ENCODE data around the gene SLC22A17. TPM values are rescaled to one million over a fixed set of nuclear protein-coding genes. Genes with fewer than 3 reads are reported as not detected.

SLC22A17 gene
- total and polyA plus RNA-seq, 2 of the 13 experiments (the other 11 are each of a cell fraction or from before 2014, with no cell fraction given): 0.95 to 1.1 TPM

- TF ChIP-seq, protein P1, sequence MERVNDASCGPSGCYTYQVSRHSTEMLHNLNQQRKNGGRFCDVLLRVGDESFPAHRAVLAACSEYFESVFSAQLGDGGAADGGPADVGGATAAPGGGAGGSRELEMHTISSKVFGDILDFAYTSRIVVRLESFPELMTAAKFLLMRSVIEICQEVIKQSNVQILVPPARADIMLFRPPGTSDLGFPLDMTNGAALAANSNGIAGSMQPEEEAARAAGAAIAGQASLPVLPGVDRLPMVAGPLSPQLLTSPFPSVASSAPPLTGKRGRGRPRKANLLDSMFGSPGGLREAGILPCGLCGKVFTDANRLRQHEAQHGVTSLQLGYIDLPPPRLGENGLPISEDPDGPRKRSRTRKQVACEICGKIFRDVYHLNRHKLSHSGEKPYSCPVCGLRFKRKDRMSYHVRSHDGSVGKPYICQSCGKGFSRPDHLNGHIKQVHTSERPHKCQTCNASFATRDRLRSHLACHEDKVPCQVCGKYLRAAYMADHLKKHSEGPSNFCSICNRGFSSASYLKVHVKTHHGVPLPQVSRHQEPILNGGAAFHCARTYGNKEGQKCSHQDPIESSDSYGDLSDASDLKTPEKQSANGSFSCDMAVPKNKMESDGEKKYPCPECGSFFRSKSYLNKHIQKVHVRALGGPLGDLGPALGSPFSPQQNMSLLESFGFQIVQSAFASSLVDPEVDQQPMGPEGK (CRISPR knock-in tag; IDR thresholded peaks at IDR 0.05): 0 out of 2 replicates have a peak, but pooled peaks have one; percentile 19
- TF ChIP-seq TIGD3 (CRISPR knock-in tag; IDR thresholded peaks at IDR 0.05; ENCODE audit: borderline replicate concordance): no peak
- TF ChIP-seq HIVEP1 (CRISPR knock-in tag; IDR thresholded peaks at IDR 0.05): peak; percentile 40; the same call in 1 of the 2 replicates
- TF ChIP-seq, protein P2, sequence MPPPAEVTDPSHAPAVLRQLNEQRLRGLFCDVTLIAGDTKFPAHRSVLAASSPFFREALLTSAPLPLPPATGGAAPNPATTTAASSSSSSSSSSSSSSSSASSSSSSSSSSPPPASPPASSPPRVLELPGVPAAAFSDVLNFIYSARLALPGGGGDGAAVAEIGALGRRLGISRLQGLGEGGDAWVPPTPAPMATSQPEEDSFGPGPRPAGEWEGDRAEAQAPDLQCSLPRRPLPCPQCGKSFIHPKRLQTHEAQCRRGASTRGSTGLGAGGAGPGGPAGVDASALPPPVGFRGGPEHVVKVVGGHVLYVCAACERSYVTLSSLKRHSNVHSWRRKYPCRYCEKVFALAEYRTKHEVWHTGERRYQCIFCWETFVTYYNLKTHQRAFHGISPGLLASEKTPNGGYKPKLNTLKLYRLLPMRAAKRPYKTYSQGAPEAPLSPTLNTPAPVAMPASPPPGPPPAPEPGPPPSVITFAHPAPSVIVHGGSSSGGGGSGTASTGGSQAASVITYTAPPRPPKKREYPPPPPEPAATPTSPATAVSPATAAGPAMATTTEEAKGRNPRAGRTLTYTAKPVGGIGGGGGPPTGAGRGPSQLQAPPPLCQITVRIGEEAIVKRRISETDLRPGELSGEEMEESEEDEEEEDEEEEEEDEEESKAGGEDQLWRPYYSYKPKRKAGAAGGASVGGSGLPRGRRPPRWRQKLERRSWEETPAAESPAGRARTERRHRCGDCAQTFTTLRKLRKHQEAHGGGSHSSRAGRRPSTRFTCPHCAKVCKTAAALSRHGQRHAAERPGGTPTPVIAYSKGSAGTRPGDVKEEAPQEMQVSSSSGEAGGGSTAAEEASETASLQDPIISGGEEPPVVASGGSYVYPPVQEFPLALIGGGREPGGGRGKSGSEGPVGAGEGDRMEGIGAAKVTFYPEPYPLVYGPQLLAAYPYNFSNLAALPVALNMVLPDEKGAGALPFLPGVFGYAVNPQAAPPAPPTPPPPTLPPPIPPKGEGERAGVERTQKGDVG (CRISPR knock-in tag; IDR thresholded peaks at IDR 0.05; ENCODE audit: borderline replicate concordance): 0 out of 2 replicates have a peak, but pooled peaks have one; percentile 57
- TF ChIP-seq ZNF225 (CRISPR knock-in tag; IDR thresholded peaks at IDR 0.05): 0 out of 2 replicates have a peak, but pooled peaks have one; percentile 47
- TF ChIP-seq, protein P3, sequence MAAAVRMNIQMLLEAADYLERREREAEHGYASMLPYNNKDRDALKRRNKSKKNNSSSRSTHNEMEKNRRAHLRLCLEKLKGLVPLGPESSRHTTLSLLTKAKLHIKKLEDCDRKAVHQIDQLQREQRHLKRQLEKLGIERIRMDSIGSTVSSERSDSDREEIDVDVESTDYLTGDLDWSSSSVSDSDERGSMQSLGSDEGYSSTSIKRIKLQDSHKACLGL (CRISPR knock-in tag; IDR thresholded peaks at IDR 0.05): peak; percentile 40; the same call in 1 of the 2 replicates
- TF ChIP-seq ZNF362 (CRISPR knock-in tag; IDR thresholded peaks at IDR 0.05; ENCODE audit: borderline replicate concordance): no peak
- TF ChIP-seq, protein P4, sequence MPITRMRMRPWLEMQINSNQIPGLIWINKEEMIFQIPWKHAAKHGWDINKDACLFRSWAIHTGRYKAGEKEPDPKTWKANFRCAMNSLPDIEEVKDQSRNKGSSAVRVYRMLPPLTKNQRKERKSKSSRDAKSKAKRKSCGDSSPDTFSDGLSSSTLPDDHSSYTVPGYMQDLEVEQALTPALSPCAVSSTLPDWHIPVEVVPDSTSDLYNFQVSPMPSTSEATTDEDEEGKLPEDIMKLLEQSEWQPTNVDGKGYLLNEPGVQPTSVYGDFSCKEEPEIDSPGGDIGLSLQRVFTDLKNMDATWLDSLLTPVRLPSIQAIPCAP (CRISPR knock-in tag; IDR thresholded peaks at IDR 0.05; ENCODE audit: low read depth): no peak
- no peak for TF ChIP-seq TMF1 (CRISPR knock-in tag; IDR thresholded peaks at IDR 0.05; ENCODE audit: low read depth)
- TF ChIP-seq ZNF766 (CRISPR knock-in tag; IDR thresholded peaks at IDR 0.05; ENCODE audit: borderline replicate concordance): no peak; the same call in 1 of the 2 replicates
- 0 out of 2 replicates have a peak, but pooled peaks have one; percentile 13 for TF ChIP-seq ZNF274 (CRISPR knock-in tag; IDR thresholded peaks at IDR 0.05)
- TF ChIP-seq PHF21A (CRISPR knock-in tag; IDR thresholded peaks at IDR 0.05): no peak
- no peak for TF ChIP-seq GLI4 (CRISPR knock-in tag; IDR thresholded peaks at IDR 0.05; ENCODE audit: borderline replicate concordance)
- peak; percentile 10 for TF ChIP-seq RBM39 (IDR thresholded peaks at IDR 0.05; ENCODE audit: low read depth, low read length, poor library complexity, severe bottlenecking)
- 0 out of 2 replicates have a peak, but pooled peaks have one; percentile 22 for TF ChIP-seq ZZZ3 (CRISPR knock-in tag; IDR thresholded peaks at IDR 0.05; ENCODE audit: borderline replicate concordance)
- TF ChIP-seq ARNT2 (CRISPR knock-in tag; IDR thresholded peaks at IDR 0.05; ENCODE audit: low read depth): peak; percentile 44; the same call in 1 of the 2 replicates
- TF ChIP-seq MED8 (CRISPR knock-in tag; IDR thresholded peaks at IDR 0.05; ENCODE audit: insufficient replicate concordance): no peak
These were observed 44.7 kb downstream of the SLC22A17 start (continued) for GRCh38 chr14:23307687-23308644.
